ENCODE data around the gene ADARB2.
"Not testable (repeated sequence)": the region's sequence is repeated elsewhere in the genome, so short reads cannot be mapped to it uniquely, and the experiment has no call there.

ADARB2 gene

DNA sequence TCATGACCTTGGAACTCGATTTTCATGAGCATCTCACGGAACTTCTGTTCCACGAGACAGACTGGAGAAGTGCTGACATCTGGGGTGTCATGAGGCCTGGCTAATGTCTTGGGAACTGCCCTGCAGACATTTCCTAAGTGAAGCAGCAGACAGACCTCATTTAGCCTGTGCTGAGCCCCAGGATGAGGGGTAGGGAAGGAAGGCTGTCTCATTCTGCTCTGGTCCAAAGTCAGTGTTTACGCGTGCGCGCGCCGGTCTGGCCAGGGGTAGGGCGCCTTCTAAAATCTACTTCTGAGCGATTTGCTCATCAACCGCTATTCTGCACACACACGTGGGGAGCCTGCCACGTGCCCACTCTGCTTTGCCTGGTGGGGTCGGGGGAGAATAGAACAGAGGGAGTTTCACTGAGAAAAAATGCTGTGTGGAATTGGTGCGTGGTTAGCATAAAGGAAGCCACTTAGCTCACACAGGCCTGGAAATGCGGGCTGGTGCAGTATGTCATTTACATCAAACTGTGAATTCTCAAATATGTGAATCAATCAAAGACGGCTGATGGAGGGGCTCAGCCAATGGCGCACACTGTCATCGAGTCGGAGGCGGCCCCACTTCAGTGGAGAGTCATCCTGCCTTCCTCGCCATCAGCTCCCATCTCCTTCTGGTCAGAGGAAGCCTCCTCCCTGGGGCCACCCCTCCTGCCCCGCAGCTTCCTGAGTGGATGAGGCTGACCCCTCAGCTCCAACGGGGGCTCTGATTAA, 335.1 kb downstream of the ADARB2 start:
- no peak for DNase-seq (ENCODE audit: low read depth in 2 of 2, low spot score in 1 of 2)

DNA sequence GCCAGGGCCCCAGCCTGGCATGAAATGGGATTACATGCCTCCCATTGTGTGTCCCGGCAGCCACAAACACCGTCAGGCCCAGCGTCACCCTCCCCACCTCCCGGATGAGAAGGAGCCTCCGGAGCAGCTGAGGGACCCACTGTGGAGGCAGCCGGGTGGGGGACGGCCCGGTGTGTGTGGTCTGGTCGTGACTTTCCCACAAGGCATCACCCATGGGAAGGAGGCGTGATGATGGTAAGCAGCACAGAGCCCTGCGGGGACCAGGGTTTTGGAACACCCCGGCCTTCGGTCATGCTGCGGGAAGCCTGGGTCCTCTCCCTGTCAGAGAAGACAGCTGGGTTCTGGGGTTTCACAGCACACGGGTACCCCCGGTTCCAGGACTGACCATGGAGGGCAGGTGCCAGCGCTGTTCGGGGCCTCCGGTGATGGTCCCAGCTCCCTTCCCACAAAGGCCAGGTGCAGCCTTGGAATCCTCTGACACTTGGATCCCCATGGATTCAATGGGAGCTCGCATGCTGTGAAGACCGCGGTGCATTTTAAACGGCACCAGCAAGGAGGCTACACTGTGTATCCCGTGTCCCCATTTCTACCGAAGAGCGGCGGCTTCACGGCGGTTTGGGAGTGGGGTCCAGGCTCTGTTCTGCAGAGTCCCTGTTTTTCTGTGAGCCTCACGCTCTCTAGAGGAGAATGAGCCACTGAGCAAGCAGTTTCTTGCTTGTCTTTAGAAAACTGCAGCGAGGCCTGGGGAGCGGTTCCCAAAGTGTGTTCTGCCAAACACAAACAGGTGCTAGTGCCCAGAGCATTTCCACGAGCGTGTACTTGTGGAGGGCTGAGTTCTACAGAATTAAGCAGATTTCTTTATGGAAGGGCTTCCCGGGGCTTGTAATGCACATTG, 336.0 kb downstream of the ADARB2 start:
- no peak for DNase-seq (ENCODE audit: low read depth in 2 of 2, low spot score in 1 of 2)

DNA sequence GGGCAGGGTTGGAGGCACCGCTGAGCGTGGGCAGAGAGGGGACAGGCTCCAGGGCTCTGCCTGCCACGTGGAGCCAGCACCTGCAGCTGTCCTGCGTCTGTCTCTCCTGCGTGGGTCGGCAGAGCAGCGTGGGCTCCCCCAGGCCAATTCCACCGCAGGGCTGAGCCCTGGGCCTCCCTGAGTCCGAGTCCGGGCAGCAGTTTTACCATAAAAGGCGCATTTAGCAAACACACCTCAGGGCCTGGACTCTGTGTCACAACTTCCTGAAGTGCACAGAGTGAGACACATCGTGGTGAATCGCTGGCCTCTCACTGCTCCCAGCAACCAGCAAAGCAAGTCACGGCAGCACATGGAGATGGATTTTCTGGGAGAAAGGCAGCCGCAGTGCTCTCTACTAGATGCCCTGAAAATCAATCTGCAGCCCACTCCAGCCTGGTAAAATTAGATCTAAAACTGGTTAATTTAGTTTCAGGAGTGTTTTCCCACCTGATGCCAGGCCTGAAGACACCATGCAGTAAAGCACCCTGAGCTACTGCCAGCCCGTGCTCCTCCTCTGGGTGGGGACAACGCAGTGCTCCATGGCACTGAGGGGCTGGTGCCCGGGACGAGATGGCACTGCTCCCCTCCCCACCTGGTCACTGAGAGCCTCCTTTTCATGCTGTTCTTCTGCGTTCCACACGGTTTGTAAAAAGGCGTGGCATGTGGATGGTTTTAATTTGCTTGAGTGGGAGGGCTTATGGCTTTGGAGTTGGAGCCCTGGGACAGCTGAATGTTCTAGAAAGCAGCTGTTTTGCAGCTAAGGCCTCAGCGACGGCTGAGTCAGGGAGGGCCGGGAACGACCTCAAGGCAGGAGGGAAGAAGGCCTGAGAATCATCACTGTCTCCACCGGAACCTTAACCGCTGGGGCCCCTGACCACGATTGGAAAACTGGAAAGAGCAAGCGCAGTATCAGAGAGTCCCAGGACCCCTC, 336.9 kb downstream of the ADARB2 start:
- no peak for DNase-seq (ENCODE audit: low read depth in 2 of 2, low spot score in 1 of 2)

DNA sequence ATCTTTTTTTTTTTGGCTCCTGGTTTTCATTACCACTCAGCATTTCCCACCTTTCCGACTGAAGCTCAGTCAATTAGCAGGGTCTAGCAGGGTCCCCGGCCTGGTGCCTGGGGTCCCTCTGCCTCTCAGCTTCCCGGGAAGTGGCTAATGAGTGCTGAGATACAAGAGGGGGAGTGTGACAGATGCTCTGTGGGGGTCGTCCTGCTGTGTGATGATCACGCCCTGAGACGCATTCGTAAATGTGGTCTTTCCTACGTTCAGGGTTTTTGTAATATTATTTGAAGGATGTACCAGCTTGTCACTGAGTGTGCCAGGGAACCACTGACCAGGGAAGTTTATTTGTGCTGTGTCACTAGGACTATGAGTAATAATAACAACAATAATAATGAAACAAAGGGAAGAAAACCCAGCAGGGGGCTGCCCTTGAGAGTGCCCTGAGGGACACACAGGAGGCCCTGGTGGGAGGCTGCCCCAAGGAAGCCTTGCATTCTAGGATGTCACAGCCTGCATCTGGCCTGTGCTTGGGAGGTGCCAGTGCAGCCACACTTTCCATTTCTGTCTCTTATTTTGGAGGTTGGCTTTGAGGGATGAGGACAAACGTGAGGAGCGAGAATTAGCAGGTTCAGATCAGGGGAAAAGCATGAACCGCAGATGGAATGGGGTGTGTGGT, 337.8 kb downstream of the ADARB2 start:
- DNase-seq (ENCODE audit: low read depth in 2 of 2, low spot score in 1 of 2) = no peak

DNA sequence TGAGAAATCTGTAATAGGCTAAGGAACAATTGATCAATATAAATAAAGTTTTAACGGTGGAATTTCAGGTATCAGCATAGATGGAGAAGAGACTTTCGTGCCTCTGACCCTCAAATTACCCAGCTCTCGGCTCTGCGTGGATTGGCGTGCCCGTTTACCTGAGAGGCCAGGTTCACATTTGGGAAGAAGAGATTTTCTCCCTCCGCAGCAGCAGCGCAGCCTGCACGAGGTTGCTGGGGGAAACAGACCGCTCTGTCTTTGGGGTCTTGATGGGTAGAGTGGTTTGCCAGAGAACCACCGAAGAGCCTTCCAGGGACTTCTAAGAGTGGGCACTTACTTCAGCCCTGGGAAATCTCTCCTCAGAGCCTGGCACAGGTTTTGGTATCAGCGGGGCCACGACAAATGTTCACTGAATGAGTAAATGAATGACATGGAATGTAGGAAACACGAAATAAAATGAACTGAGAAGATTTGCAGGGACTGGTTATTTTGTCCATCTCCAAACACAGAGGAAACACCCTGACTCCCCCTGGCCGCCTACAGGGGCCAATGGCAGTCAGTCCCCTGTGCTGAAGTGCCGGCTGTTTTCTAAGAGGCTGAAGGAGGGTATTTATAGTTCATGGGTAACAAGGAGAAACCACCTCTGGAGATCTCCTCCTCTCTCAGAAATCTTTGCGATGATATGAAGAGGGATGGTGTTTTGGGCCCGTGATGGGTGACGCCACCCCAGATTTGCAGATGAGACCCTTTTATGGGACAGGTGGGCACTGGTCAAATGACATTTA, 338.5 kb downstream of the ADARB2 start:
- no peak for DNase-seq (ENCODE audit: low read depth in 2 of 2, low spot score in 1 of 2)

DNA sequence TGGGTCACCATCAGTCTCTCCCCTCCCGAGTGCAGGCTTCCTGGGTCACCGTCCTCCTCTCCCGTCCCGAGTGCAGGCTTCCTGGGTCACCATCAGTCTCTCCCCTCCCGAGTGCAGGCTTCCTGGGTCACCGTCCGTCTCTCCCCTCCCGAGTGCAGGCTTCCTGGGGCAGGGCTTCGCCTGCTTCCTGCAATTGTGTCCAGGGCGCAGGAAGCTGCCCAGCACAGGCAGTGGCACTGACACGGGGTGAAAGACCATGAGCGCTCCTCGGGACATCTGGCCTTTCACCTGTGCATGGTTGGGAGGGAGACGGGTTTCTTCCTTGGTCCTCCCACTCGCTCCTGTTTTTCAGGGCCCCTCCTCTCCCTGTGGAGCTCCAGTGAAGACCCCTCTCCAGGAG, 339.2 kb downstream of the ADARB2 start:
- DNase-seq (ENCODE audit: low read depth in 2 of 2, low spot score in 1 of 2) = not testable (repeated sequence)

DNA sequence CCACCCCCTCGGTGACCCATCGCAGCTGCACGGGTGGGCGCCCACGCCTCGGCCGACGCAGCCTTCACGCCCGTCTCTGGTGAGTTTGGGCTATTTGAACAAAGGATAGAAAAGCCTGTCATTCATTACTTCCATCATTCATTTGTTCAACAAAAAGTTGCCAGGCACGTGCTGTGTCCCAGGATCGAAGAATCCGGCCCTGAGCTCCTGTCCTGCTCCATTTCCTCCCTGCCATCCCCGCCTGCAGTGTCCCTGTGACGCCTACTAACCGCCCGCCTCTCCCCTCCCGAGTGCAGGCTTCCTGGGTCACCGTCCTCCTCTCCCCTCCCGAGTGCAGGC, 341.1 kb downstream of the ADARB2 start:
- no peak for DNase-seq (ENCODE audit: low read depth in 2 of 2, low spot score in 1 of 2)

DNA sequence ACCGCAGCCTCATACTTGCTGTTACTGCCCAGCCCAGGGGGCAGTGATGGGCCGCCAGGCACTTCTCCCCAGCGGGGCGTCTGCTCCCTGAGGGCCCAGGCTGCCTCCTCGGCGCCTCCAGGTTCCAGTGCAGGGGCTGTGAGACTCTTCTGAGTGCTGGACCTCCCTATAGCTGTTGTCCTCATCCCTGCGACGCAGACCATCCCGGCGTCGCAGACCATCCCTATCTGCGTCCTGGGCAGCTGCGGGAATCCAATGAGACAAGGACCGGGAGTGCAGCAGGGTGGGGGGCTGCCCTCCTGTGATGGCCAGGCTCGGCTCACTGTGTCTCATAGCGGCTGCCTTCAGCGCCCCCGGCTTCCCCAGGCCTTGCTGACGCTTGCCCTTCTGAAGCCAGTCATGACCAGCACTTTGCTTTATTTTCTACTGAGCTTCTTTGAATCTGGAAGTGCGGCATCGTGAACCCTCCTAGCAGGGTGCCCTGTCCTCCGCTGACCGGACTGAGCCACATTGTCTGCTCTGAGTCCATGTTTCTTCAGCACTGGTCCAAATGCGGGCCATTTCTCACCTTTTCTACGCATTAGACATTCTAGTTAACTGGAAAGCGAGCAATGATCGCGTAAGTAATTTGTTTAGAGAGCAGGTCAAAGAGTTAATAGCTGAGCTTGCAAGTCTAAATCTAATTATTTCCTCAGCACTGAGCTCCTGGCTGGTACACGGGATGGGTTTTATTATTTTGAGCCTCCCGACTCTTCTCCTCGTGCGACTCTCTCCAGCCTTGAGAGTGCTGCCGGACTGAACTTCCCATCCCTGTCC, 341.6 kb downstream of the ADARB2 start:
- DNase-seq (ENCODE audit: low read depth in 2 of 2, low spot score in 1 of 2) = no peak

DNA sequence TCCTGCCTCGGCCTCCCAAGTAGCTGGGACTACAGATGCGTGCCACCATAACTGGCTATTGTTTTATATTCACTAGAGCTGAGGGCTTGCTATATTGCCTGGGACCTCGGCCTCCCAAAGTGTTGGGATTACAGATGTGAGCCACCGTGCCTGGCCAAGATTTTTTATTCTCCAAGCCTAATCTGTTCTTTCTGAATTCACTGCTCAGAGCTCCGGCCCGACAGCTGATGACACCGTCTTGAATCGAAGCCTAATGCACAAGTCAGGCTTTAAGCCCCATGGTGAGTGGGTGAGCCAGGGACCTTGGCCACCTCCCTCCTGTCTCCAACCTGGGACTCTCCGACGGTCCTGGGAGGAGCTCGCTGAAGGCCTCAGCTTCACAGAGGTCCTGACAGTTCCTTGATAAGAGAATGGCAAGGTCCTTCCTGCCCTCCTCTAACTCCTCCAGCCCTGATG, 342.3 kb downstream of the ADARB2 start:
- no peak for DNase-seq (ENCODE audit: low read depth in 2 of 2, low spot score in 1 of 2)

DNA sequence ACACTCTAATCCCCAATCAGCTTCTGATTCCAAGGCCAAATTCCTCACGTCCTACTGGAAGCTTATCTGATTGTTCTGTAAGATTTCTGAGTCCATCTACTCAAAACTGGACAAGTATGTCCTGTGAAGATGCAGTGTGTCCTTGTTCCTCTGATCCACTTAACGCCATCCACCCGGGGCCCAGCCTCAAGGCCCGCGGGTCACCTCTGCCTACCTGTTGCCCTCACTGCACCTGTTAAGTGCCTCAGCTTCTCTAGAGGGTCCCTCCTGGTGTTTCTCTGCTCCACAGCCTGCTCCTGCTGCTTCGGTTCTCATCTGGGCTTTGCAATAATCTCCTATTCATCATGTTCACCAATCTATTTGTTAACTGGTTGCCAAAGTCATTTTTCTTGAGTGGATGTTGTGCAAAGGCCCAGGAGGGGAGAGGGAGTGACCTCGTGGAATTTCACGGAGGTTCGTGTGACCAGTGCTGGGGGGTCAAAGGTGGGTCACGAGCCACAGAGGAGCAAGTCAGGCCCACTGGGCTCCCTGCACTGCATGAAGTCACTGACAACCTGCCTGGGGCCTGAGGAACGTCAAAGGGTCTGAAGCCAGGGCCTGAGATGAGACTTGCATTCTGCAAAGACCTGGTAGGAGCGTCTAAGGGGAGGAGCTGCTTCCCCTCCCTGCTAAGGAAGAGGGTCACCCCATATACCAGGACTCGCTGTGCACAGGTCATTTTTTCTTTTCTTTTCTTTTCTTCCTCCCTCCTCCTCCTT, 343.0 kb downstream of the ADARB2 start:
- no peak for DNase-seq (ENCODE audit: low read depth in 2 of 2, low spot score in 1 of 2)

DNA sequence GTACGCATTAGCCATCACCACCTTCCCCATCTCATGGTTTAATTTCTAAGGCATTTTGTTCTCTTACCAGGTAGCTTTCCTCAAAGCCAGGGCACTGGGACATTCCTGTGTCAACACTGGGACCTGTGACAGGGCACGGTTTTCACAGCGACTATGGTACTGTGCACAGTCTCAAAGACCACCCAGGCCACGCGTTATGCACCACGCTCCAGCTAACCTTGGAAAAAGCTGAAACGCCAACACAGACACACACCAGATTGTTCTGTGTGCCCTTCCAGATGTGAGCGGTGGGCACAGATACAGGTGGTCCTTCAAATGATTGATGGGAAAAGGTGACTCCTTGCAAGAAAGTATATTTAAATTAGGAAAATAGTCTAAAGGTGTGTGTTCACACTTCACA, 343.8 kb downstream of the ADARB2 start:
- DNase-seq (ENCODE audit: low read depth in 2 of 2, low spot score in 1 of 2) = no peak

DNA sequence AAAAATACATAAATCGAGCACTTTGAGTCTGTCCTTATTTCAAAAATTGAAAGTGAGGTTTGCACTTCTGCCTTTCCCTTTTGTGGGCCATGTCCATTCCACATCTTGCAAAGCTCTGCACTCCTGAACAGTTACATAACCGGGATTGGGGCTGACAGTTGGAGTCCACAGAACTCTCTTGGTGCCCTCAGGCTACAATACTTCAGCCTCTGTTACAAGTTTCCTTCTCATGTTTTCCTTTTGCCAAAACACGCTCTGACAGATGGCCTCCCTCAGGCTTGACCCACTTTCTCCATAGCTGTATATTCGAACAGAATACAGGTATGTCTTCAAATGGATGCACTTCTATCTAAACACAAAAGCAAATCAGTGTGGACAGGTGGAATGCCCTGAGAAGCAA, 345.2 kb downstream of the ADARB2 start:
- no peak for DNase-seq (ENCODE audit: low read depth in 2 of 2, low spot score in 1 of 2)

DNA sequence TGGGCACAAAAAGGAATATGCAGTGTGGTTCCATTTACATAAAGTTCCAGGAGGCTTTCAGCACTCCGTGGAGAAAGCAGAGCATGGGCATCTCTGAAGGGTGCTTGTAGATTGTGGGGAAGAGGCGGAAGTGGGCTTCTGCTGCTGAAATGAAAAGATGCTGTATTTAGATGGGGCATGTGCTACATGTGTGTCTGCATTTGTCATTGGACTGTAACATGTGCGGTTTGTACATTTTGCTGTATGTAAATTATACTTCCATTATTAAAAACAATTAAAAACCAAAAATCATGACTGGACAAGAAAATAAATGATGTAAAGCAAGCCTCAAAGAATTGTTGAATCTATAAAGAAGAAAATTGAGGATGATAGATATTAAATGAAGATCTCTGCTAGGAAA, 347.1 kb downstream of the ADARB2 start:
- no peak for DNase-seq (ENCODE audit: low read depth in 2 of 2, low spot score in 1 of 2)

DNA sequence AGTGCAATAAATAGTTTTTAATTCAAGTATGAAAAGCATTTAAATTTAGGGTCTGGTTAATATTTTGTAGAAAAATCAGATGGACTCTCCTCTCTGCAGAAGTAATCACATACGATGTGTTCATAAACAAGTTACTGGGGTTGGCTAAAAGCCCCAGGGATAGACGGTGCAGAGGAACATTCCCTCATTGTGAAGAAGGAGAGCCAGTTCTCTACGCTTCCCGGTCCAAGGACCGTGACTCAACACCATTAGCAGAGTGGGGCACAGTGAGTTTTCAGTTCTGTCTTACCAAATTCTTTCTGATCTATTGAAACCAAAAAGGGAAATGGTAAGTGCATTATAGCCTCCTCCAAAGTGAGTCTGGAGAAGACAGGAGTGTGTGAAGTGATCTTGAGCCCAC, 353.3 kb downstream of the ADARB2 start:
- DNase-seq (ENCODE audit: low read depth in 2 of 2, low spot score in 1 of 2) = no peak

DNA sequence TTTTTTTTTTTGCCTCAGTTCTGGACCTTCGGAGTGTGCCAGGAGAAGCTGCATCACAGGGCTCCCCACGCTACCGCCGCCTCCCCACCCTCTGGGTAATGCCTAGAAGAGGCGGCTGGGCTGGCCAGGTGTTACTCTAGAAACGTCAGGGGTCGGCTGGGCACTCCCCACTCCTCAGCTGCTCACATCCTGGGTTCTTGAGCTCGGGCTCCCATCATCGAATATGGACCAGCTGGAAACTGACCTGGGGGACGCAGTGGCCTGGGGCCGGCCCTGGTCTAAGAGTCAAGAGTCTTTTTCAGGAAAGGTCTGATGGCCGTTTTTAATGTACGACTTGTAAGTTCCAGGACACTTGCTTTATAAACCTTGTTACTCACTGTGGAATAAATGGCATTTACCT, 354.6 kb downstream of the ADARB2 start:
- no peak for DNase-seq (ENCODE audit: low read depth in 2 of 2, low spot score in 1 of 2)

DNA sequence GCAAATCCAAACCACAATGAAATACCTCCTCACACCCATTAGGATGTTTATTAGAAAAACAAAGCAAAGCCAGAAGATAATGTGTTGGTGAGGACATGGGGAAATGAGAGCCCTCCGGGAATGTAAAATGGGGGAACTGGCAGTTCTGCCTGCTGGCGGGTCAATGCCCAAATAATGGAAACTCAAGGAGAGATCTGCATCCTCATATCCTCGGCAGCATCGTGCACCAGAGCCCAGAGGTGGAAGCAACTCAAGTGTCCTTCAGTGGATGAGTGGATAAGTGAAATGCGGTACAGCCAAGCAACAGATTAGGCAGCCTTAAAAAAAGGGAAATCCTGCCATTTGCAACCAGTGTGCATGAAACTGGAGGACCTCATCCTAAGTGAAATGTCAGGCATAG, 356.0 kb downstream of the ADARB2 start:
- DNase-seq (ENCODE audit: low read depth in 2 of 2, low spot score in 1 of 2) = no peak

DNA sequence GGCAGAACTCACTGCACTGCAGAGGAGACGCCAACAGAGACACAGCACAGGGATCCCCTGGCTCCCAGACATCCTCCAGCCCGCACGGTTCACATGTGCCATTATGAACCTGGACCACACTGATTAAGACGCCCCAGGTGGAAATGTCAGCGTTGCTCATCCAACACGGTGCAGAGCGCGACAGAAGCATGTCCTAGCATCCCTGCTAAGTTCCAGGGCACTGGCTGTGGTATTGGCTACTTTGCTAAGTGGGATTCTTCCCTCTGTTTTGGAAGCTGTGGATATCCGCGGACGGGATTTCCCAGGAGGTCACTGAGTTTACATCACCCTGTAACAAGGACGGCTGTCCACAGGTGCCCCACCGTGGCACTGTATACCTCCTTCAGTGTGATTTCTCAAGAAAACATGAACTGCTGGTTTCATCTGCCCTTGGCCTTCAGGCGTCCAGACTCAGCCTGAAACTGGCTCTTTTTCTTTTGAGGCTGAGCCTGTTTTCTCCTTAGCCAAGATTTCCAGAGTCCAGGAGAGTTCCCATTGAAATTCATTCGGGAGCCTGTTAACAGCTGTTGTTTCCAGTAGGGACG, 357.1 kb downstream of the ADARB2 start:
- no peak for DNase-seq (ENCODE audit: low read depth in 2 of 2, low spot score in 1 of 2)

DNA sequence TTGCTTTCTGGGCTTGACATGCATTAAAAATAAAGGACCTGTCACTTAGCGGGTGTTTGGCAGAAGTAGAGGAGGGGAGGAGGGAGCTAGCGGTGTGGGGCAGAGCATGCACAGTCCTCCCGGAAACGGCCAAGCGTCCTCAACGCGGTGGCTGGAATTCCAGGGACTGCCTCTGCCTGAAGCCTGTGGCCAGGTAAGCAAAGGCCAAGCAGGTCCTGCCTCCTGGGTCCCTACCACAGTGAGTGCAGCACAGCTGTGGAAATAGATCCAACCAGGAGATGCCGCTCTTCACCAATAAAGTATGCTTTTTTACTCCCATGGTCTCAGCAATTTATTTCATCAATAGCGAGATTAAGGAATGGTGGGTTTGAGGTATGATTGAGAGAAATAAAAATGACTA, 357.7 kb downstream of the ADARB2 start:
- no peak for DNase-seq (ENCODE audit: low read depth in 2 of 2, low spot score in 1 of 2)
